GM12891 (cell line): ENCODE measurements around the gene CGB1.

ENCODE experiments used
- PAX5 ChIP-seq: IDR thresholded peaks from 2 replicates; pipeline ENCODE4 v1.6.1; 2011; ENCODE audit warnings: low read length, moderate library complexity, mild to moderate bottlenecking; ENCODE audit not compliant: insufficient read depth, severe bottlenecking
- POLR2A ChIP-seq: IDR thresholded peaks from 2 replicates; pipeline ENCODE4 v1.6.1; 2011; ENCODE audit warnings: low read depth, low read length, control low read depth
- POLR2AphosphoS5 ChIP-seq: IDR thresholded peaks from 2 replicates; pipeline ENCODE4 v1.6.1; 2011; ENCODE audit warnings: low read depth, low read length, control low read depth
- SPI1 ChIP-seq: IDR thresholded peaks from 2 replicates; pipeline ENCODE4 v1.6.1; 2011; ENCODE audit warnings: low read depth, low read length, control low read depth
- TAF1 ChIP-seq: IDR thresholded peaks from 2 replicates; pipeline ENCODE4 v1.6.1; 2011; ENCODE audit warnings: low read depth, low read length, control low read depth

DNA sequence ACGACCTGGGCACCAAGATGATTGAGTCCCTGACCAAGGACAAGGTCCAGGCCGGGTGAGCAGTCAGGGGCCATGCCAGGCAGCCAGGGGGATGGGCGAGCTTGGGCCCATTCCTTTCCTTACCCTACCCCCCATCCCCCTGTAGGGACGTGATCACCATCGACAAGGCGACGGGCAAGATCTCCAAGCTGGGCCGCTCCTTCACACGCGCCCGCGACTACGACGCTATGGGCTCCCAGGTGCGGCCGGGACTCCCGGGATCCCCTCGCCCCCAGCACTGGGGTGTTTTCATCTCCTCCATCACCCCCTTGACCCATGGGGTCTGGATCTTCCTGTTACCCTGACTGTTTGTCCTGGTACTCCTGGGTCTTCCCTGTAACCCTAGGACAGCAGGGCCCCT lies 26.9 kb downstream of the CGB1 start:
- TF ChIP-seq POLR2AphosphoS5 (no peak), POLR2A (no peak), TAF1 (no peak), SPI1 (no peak), PAX5 (no peak)
